ENCODE measurements around the gene MORF4L1.

Gene MORF4L1

GRCh38 chr15:78836333-78836732, 36.4 kb upstream of the MORF4L1 start:
- no peak overlapping the region for H3K23ac ChIP-seq (ENCODE audit: low read length)
- no peaks in the 10 kb centered on the region for H3K27me3 ChIP-seq (ENCODE audit: insufficient read depth, low read length)
- no peak overlapping the region for H2BK12ac ChIP-seq (ENCODE audit: low read length)
- no peaks in the 10 kb centered on the region for H3K9me3 ChIP-seq (ENCODE audit: insufficient read depth, low read depth, low read length)
- H2AFZ ChIP-seq (ENCODE audit: insufficient read depth, low read length, poor library complexity), result no peak overlapping the region
- no peak overlapping the region for H4K8ac ChIP-seq (ENCODE audit: low read depth, low read length)
- no peaks in the 10 kb centered on the region for H3K4me1 ChIP-seq (ENCODE audit: control insufficient read depth in 1 of 2, insufficient read depth in 2 of 2, low read length in 2 of 2)
- H3K79me2 ChIP-seq (ENCODE audit: control insufficient read depth, insufficient read depth, low read length, poor library complexity), result no peaks in the 10 kb centered on the region
- no peak overlapping the region for H3K14ac ChIP-seq (ENCODE audit: low read length)
- H2BK5ac ChIP-seq (ENCODE audit: low read depth, low read length, poor library complexity), result no peak overlapping the region
- WGBS (ENCODE audit: extremely low coverage, insufficient coverage, insufficient read length), result no CpG with 5 or more reads among the region's 1 CpG
- no peak overlapping the region for H3K4me2 ChIP-seq (ENCODE audit: low read length)
- no peaks in the 10 kb centered on the region for H3K79me1 ChIP-seq (ENCODE audit: low read length)
- H3K18ac ChIP-seq (ENCODE audit: low read length), result no peak overlapping the region
- DNase-seq, result no peak
- H3K27ac ChIP-seq (ENCODE audit: low read depth, low read length), result no peak overlapping the region
- no peak overlapping the region for H3K4ac ChIP-seq (ENCODE audit: low read depth, low read length)
- no peak overlapping the region for H2AK5ac ChIP-seq (ENCODE audit: low read length)
- H4K91ac ChIP-seq (ENCODE audit: low read depth, low read length), result no peak overlapping the region
- H3K36me3 ChIP-seq (ENCODE audit: control insufficient read depth in 1 of 2, insufficient read depth in 2 of 2, low read length in 2 of 2), result no peaks in the 10 kb centered on the region
- H4K12ac ChIP-seq (ENCODE audit: low read depth, low read length), result no peak overlapping the region
- no peak overlapping the region for H2BK120ac ChIP-seq (ENCODE audit: insufficient read depth, low read length, poor library complexity)
- H3K9ac ChIP-seq (ENCODE audit: low read length), result no peak overlapping the region
- H3K4me3 ChIP-seq (ENCODE audit: low read depth, low read length), result no peak overlapping the region

GRCh38 chr15:78837131-78837530, 35.6 kb upstream of the MORF4L1 start:
- WGBS (ENCODE audit: extremely low coverage, insufficient coverage, insufficient read length), result no CpG with 5 or more reads among the region's 2 CpGs
- H3K9ac ChIP-seq (ENCODE audit: low read length), result no peak overlapping the region
- H4K12ac ChIP-seq (ENCODE audit: low read depth, low read length), result no peak overlapping the region
- no peak overlapping the region for H4K91ac ChIP-seq (ENCODE audit: low read depth, low read length)
- no peak overlapping the region for H3K27ac ChIP-seq (ENCODE audit: low read depth, low read length)
- H3K4me2 ChIP-seq (ENCODE audit: low read length), result no peak overlapping the region
- H3K36me3 ChIP-seq (ENCODE audit: control insufficient read depth in 1 of 2, insufficient read depth in 2 of 2, low read length in 2 of 2), result no peaks in the 10 kb centered on the region
- no peak overlapping the region for H2AFZ ChIP-seq (ENCODE audit: insufficient read depth, low read length, poor library complexity)
- H3K9me3 ChIP-seq (ENCODE audit: insufficient read depth, low read depth, low read length), result no peaks in the 10 kb centered on the region
- H3K27me3 ChIP-seq (ENCODE audit: insufficient read depth, low read length), result no peaks in the 10 kb centered on the region
- no peaks in the 10 kb centered on the region for H3K79me2 ChIP-seq (ENCODE audit: control insufficient read depth, insufficient read depth, low read length, poor library complexity)
- no peak overlapping the region for H4K8ac ChIP-seq (ENCODE audit: low read depth, low read length)
- no peak overlapping the region for H2BK12ac ChIP-seq (ENCODE audit: low read length)
- no peak overlapping the region for H2AK5ac ChIP-seq (ENCODE audit: low read length)
- no peak overlapping the region for H2BK120ac ChIP-seq (ENCODE audit: insufficient read depth, low read length, poor library complexity)
- no peaks in the 10 kb centered on the region for H3K79me1 ChIP-seq (ENCODE audit: low read length)
- no peak overlapping the region for H3K18ac ChIP-seq (ENCODE audit: low read length)
- no peak overlapping the region for H2BK5ac ChIP-seq (ENCODE audit: low read depth, low read length, poor library complexity)
- DNase-seq, result no peak
- no peak overlapping the region for H3K14ac ChIP-seq (ENCODE audit: low read length)
- no peaks in the 10 kb centered on the region for H3K4me1 ChIP-seq (ENCODE audit: control insufficient read depth in 1 of 2, insufficient read depth in 2 of 2, low read length in 2 of 2)
- H3K23ac ChIP-seq (ENCODE audit: low read length), result no peak overlapping the region
- no peak overlapping the region for H3K4me3 ChIP-seq (ENCODE audit: low read depth, low read length)
- H3K4ac ChIP-seq (ENCODE audit: low read depth, low read length), result no peak overlapping the region

- Histone ChIP-seq H3K23ac (ENCODE audit: low read length) (no peak overlapping the region), H3K4me1 (ENCODE audit: control insufficient read depth in 1 of 2, insufficient read depth in 2 of 2, low read length in 2 of 2) (no peaks in the 10 kb centered on the region), H3K18ac (ENCODE audit: low read length) (no peak overlapping the region), H4K8ac (ENCODE audit: low read depth, low read length) (no peak overlapping the region), H3K4ac (ENCODE audit: low read depth, low read length) (no peak overlapping the region), H3K27me3 (ENCODE audit: insufficient read depth, low read length) (no peaks in the 10 kb centered on the region), H3K4me3 (ENCODE audit: low read depth, low read length) (no peak overlapping the region), H3K4me2 (ENCODE audit: low read length) (no peak overlapping the region), H3K14ac (ENCODE audit: low read length) (no peak overlapping the region), H4K12ac (ENCODE audit: low read depth, low read length) (no peak overlapping the region), H2BK5ac (ENCODE audit: low read depth, low read length, poor library complexity) (no peak overlapping the region), H4K91ac (ENCODE audit: low read depth, low read length) (no peak overlapping the region), H2AFZ (ENCODE audit: insufficient read depth, low read length, poor library complexity) (no peak overlapping the region), H3K79me2 (ENCODE audit: control insufficient read depth, insufficient read depth, low read length, poor library complexity) (no peaks in the 10 kb centered on the region), H3K9me3 (ENCODE audit: insufficient read depth, low read depth, low read length) (no peaks in the 10 kb centered on the region), H3K79me1 (ENCODE audit: low read length) (no peaks in the 10 kb centered on the region), H2BK12ac (ENCODE audit: low read length) (no peak overlapping the region), H3K9ac (ENCODE audit: low read length) (no peak overlapping the region), H3K27ac (ENCODE audit: low read depth, low read length) (no peak overlapping the region), H2AK5ac (ENCODE audit: low read length) (no peak overlapping the region), H2BK120ac (ENCODE audit: insufficient read depth, low read length, poor library complexity) (no peak overlapping the region), H3K36me3 (ENCODE audit: control insufficient read depth in 1 of 2, insufficient read depth in 2 of 2, low read length in 2 of 2) (no peaks in the 10 kb centered on the region)
- no peak for DNase-seq
- no CpG with 5 or more reads among the region's 8 CpGs for WGBS (ENCODE audit: extremely low coverage, insufficient coverage, insufficient read length)
Measured at GRCh38 chr15:78837543-78837942, 35.1 kb upstream of the MORF4L1 start.

GRCh38 chr15:78838489-78838888, 34.2 kb upstream of the MORF4L1 start:
- H3K36me3 ChIP-seq (ENCODE audit: control insufficient read depth in 1 of 2, insufficient read depth in 2 of 2, low read length in 2 of 2), result no peaks in the 10 kb centered on the region
- no peak overlapping the region for H3K9ac ChIP-seq (ENCODE audit: low read length)
- no peaks in the 10 kb centered on the region for H3K79me1 ChIP-seq (ENCODE audit: low read length)
- no CpG with 5 or more reads among the region's 3 CpGs for WGBS (ENCODE audit: extremely low coverage, insufficient coverage, insufficient read length)
- H2AK5ac ChIP-seq (ENCODE audit: low read length), result no peak overlapping the region
- H3K18ac ChIP-seq (ENCODE audit: low read length), result no peak overlapping the region
- H3K23ac ChIP-seq (ENCODE audit: low read length), result no peak overlapping the region
- H3K27ac ChIP-seq (ENCODE audit: low read depth, low read length), result no peak overlapping the region
- H4K12ac ChIP-seq (ENCODE audit: low read depth, low read length), result no peak overlapping the region
- no peak overlapping the region for H3K14ac ChIP-seq (ENCODE audit: low read length)
- no peak overlapping the region for H4K91ac ChIP-seq (ENCODE audit: low read depth, low read length)
- no peaks in the 10 kb centered on the region for H3K9me3 ChIP-seq (ENCODE audit: insufficient read depth, low read depth, low read length)
- peak in 1 of 2 donors; percentile 18 for DNase-seq
- H2AFZ ChIP-seq (ENCODE audit: insufficient read depth, low read length, poor library complexity), result no peak overlapping the region
- no peak overlapping the region for H2BK120ac ChIP-seq (ENCODE audit: insufficient read depth, low read length, poor library complexity)
- no peak overlapping the region for H2BK5ac ChIP-seq (ENCODE audit: low read depth, low read length, poor library complexity)
- H3K4ac ChIP-seq (ENCODE audit: low read depth, low read length), result no peak overlapping the region
- H3K4me3 ChIP-seq (ENCODE audit: low read depth, low read length), result no peak overlapping the region
- H4K8ac ChIP-seq (ENCODE audit: low read depth, low read length), result no peak overlapping the region
- no peaks in the 10 kb centered on the region for H3K27me3 ChIP-seq (ENCODE audit: insufficient read depth, low read length)
- no peaks in the 10 kb centered on the region for H3K79me2 ChIP-seq (ENCODE audit: control insufficient read depth, insufficient read depth, low read length, poor library complexity)
- no peak overlapping the region for H3K4me2 ChIP-seq (ENCODE audit: low read length)
- H2BK12ac ChIP-seq (ENCODE audit: low read length), result no peak overlapping the region
- no peaks in the 10 kb centered on the region for H3K4me1 ChIP-seq (ENCODE audit: control insufficient read depth in 1 of 2, insufficient read depth in 2 of 2, low read length in 2 of 2)
